Kidney (tissue), 14 donors: ENCODE measurements around the gene AHCYL2. TPM values are rescaled to one million over a fixed set of nuclear protein-coding genes. Genes with fewer than 3 reads are reported as not detected.
"Not testable (repeated sequence)": the region's sequence is repeated elsewhere in the genome, so short reads cannot be mapped to it uniquely, and the experiment has no call there.

Experiments
- DNase-seq, 5 donors: peaks; one replicate each; pipeline ENCODE4 v3.0.0-alpha.2; 2013 to 2020
- FAIRE-seq: peaks from 2 replicates; lab custom pipeline; 2012; peaks lifted over from hg19 to GRCh38; lab: Jason Lieb, UNC
- H3K27ac ChIP-seq, 2 donors: one replicate each; pipeline ENCODE4 v1.7.0; 2013; ENCODE audit warnings: low read depth in 2 of 2, low read length in 2 of 2, inconsistent platforms in 1 of 2
- H3K27me3 ChIP-seq: one replicate; pipeline ENCODE4 v1.7.1; 2013; ENCODE audit warnings: low read length, inconsistent platforms; ENCODE audit not compliant: control insufficient read depth, insufficient read depth
- H3K36me3 ChIP-seq, 3 donors: one replicate each; pipeline versions ENCODE4 v1.7.0 to v1.7.1; 2013; ENCODE audit warnings: low read length in 3 of 3, control low read depth in 1 of 3, inconsistent platforms in 1 of 3; ENCODE audit not compliant: insufficient read depth in 3 of 3, control insufficient read depth in 2 of 3
- H3K4me1 ChIP-seq, 3 donors: one replicate each; pipeline versions ENCODE4 v1.7.0 to v1.7.1; 2013; ENCODE audit warnings: low read length in 3 of 3, inconsistent platforms in 1 of 3, low read depth in 1 of 3; ENCODE audit not compliant: control insufficient read depth in 2 of 3, insufficient read depth in 2 of 3
- H3K4me3 ChIP-seq, 3 donors: one replicate each; pipeline versions ENCODE4 v1.7.0 to v1.8.1; 2013; ENCODE audit warnings: low read length in 3 of 3, control low read depth in 1 of 3, inconsistent platforms in 1 of 3
- H3K9ac ChIP-seq, 3 donors: one replicate each; pipeline versions ENCODE4 v1.7.0 to v1.7.1; 2013; ENCODE audit warnings: low read length in 3 of 3, control low read depth in 1 of 3, inconsistent platforms in 1 of 3
- H3K9me3 ChIP-seq, 3 donors: one replicate each; pipeline versions ENCODE4 v1.7.0 to v1.7.1; 2013; ENCODE audit warnings: low read length in 3 of 3, control low read depth in 1 of 3, inconsistent platforms in 1 of 3; ENCODE audit not compliant: control insufficient read depth in 2 of 3, insufficient read depth in 1 of 3
- intact Hi-C: fragments of 100-400 bp; cut with DNase I; formaldehyde crosslinking; loops from one replicate; pipeline ENCODE4 v1.11.1; 2022
- polyA plus RNA-seq: library from polyadenylated mRNA; stranded (reverse); fragments of 350-450 nt; fragmentation: Illumina TruSeq; extraction: RNeasy Lipid Tissue Mini Kit (QIAGEN cat#74804); gene quantifications from one replicate; pipeline ENCODE4 v1.2.3, GENCODE V29; 2014; ENCODE audit warnings: low read depth, low replicate concordance; ENCODE audit not compliant: insufficient read depth
- total RNA-seq: library from RNA; stranded (reverse); fragmentation: NEBNext Ultra II Directional; extraction: Animal tissue kit (Norgen Biotek cat#: 25700); gene quantifications from one replicate; pipeline ENCODE4 v1.2.1, GENCODE V29; 2021
- TF ChIP-seq, protein P1 (sequence below): IDR thresholded peaks from 3 replicates; pipeline ENCODE4 v1.5.1; 2012; ENCODE audit warnings: mild to moderate bottlenecking, moderate library complexity, borderline replicate concordance; ENCODE audit not compliant: insufficient read depth; ENCODE audit errors: extremely low read depth
- donor health status: control.
- donor health status: control.
- donor health status: control.
- donor health status: control.
- donor health status: control.
- donor health status: DM: yes; HTN: yes; CAD: no.
- donor health status: Normal renal cell carcinoma (clear cell type).

AHCYL2 gene
- total and polyA plus RNA-seq, 2 donors from 2014 or later: 19.5 to 25.2 TPM

- Histone ChIP-seq H3K27ac (no peak overlapping the region), H3K9me3 (no peaks in the 10 kb centered on the region), H3K4me3 (no peak overlapping the region), H3K9ac (no peak overlapping the region), H3K4me1 (no peaks in the 10 kb centered on the region), H3K36me3 (no peaks in the 10 kb centered on the region), H3K27me3 (no peaks in the 10 kb centered on the region)
- TF ChIP-seq, protein P1, sequence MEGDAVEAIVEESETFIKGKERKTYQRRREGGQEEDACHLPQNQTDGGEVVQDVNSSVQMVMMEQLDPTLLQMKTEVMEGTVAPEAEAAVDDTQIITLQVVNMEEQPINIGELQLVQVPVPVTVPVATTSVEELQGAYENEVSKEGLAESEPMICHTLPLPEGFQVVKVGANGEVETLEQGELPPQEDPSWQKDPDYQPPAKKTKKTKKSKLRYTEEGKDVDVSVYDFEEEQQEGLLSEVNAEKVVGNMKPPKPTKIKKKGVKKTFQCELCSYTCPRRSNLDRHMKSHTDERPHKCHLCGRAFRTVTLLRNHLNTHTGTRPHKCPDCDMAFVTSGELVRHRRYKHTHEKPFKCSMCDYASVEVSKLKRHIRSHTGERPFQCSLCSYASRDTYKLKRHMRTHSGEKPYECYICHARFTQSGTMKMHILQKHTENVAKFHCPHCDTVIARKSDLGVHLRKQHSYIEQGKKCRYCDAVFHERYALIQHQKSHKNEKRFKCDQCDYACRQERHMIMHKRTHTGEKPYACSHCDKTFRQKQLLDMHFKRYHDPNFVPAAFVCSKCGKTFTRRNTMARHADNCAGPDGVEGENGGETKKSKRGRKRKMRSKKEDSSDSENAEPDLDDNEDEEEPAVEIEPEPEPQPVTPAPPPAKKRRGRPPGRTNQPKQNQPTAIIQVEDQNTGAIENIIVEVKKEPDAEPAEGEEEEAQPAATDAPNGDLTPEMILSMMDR: no peak
- FAIRE-seq: no peak
- intact Hi-C loops: no loop called here
- no peak for DNase-seq
These were observed 126.5 kb downstream of the AHCYL2 start for GRCh38 chr7:129351320-129351719.

DNA sequence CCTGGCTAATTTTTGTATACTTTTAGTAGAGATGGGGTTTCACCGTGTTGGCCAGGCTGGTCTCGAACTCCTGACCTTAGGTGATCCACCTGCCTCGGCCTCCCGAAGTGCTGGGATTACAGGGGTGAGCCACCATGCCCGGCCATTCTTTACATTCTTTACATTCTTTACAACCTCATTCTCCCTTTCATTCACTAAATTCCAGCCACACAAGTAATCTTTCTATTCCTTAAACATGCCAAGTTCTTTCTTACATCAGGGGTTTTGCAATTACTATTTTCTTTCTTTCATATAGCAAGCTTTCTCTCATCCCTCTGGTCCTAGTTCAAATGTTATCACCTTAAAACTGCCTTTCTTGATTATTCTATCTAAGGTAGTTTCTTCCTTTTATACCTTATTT is 128.3 kb downstream of the AHCYL2 start:
- H3K4me3 ChIP-seq, H3K27me3 ChIP-seq, FAIRE-seq, H3K27ac ChIP-seq, DNase-seq, H3K9ac ChIP-seq, H3K4me1 ChIP-seq, H3K9me3 ChIP-seq, H3K36me3 ChIP-seq, intact Hi-C loops: not testable (repeated sequence)

DNA sequence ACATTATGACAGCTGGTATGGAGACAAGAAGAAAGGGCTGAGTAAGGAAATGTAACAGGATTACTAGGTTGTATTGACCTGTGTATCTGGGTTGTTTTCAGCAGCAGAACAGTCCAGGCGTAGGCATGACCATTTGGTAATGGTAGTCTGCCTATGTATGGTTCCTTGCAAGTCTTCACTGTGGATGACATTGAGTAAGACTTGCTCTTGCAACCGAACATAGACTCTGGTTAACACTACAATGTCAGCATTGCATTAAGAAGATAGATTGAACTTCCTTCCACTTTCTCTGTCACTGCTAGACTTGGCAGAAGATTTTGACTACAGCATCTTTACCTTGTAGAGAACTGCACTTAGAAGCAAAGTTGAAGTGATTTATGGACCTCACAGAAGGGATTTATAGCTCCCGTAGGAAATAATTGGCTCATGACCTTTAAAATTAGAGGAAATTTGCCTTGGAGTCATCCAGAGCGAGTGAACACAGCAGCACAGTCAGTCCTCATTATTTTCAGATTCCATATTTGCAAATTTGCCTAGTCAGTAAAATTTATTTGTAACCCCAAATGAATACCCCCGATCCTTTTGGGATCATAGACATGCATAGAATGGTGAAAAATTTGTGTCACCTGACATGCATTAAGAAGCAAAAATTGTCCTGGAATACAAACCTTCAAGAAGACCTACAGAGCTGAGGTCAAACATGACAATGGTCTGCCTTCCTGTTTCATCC is 129.8 kb downstream of the AHCYL2 start:
- H3K9ac ChIP-seq: no peak overlapping the region
- no peak overlapping the region for H3K27ac ChIP-seq
- H3K4me1 ChIP-seq: no peaks in the 10 kb centered on the region
- no peaks in the 10 kb centered on the region for H3K27me3 ChIP-seq
- DNase-seq: no peak
- intact Hi-C loops: no loop called here
- no peaks in the 10 kb centered on the region for H3K36me3 ChIP-seq
- no peak for FAIRE-seq
- no peak overlapping the region for H3K4me3 ChIP-seq
- no peaks in the 10 kb centered on the region for H3K9me3 ChIP-seq
- TF ChIP-seq, protein P1: no peak

DNA sequence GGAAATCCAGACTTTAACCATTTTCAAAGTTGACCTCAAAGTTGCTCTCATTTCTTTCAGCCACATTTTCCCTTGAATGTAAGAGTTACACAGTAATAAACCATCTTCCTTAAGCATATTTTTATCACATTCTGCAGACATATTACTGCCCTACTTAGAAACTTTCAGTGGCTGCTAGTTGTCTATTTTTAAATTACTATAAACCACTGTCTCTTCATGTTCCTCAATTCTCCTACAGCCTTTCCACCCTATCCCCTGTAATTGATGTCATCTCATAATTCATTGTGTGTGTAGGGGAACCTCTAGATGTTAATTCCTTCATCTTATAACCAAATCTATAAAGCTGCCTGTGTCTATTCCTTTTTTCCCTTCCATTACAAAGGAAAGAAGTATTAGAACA is 131.3 kb downstream of the AHCYL2 start:
- Histone ChIP-seq H3K36me3 (no peaks in the 10 kb centered on the region), H3K9me3 (no peaks in the 10 kb centered on the region), H3K4me3 (no peak overlapping the region), H3K4me1 (no peaks in the 10 kb centered on the region), H3K27me3 (no peaks in the 10 kb centered on the region), H3K9ac (no peak overlapping the region), H3K27ac (no peak overlapping the region)
- DNase-seq (no peak), FAIRE-seq (no peak)
- intact Hi-C loops: no loop called here
- TF ChIP-seq, protein P1: no peak
